Spleen (tissue), 11 donors: ENCODE measurements around the gene HRC. TPM values are rescaled to one million over a fixed set of nuclear protein-coding genes. Genes with fewer than 3 reads are reported as not detected.

Source experiments
- DNase-seq: peaks from one replicate; pipeline ENCODE4 v3.0.0-alpha.2; 2020
- H3K27ac ChIP-seq, 8 donors: fragments of 200-600 bp; sonication (generic) in 7 of 8; 1 replicate in 4 of 8; 2 replicates in 4 of 8; pipeline versions ENCODE4 v1.5.0 to v1.8.0; 2016 to 2021; ENCODE audit warnings: inconsistent platforms in 4 of 8, mild to moderate bottlenecking in 4 of 8, moderate library complexity in 1 of 8
- H3K27me3 ChIP-seq, 7 donors: fragments of 200-600 bp; sonication (generic) in 6 of 7; replicated peaks in 1 of 7; 1 replicate in 4 of 7; 2 replicates in 3 of 7; pipeline versions ENCODE4 v1.5.0 to v1.8.0; 2016 to 2021; ENCODE audit warnings: inconsistent platforms in 3 of 7, mild to moderate bottlenecking in 1 of 7
- H3K36me3 ChIP-seq, 6 donors: fragments of 200-600 bp; sonication (generic) in 5 of 6; 1 replicate in 4 of 6; 2 replicates in 2 of 6; pipeline versions ENCODE4 v1.5.0 to v1.8.0; 2016 to 2021; ENCODE audit warnings: inconsistent platforms in 2 of 6
- H3K4me1 ChIP-seq, 6 donors: fragments of 200-600 bp; sonication (generic) in 5 of 6; 1 replicate in 3 of 6; 2 replicates in 3 of 6; pipeline versions ENCODE4 v1.5.0 to v1.8.0; 2016 to 2021; ENCODE audit warnings: inconsistent platforms in 3 of 6
- H3K4me3 ChIP-seq, 8 donors: fragments of 200-600 bp; sonication (generic) in 7 of 8; 1 replicate in 4 of 8; 2 replicates in 4 of 8; pipeline versions ENCODE4 v1.5.0 to v1.8.0; 2016 to 2021; ENCODE audit warnings: inconsistent platforms in 4 of 8, mild to moderate bottlenecking in 4 of 8, moderate library complexity in 2 of 8
- H3K9me3 ChIP-seq, 8 donors: fragments of 200-600 bp; sonication (generic) in 7 of 8; 1 replicate in 4 of 8; 2 replicates in 4 of 8; pipeline versions ENCODE4 v1.5.0 to v1.8.0; 2016 to 2021; ENCODE audit warnings: inconsistent platforms in 4 of 8
- POLR2A ChIP-seq, 3 donors: fragments of 450-650 bp; IDR thresholded peaks; one replicate each; pipeline ENCODE4 v1.5.1; 2017; ENCODE audit warnings: antibody characterized with exemption in 3 of 3, mild to moderate bottlenecking in 1 of 3
- POLR2AphosphoS5 ChIP-seq, 3 donors: sonication (generic); formaldehyde crosslinking; IDR thresholded peaks; one replicate each; pipeline ENCODE4 v1.5.1; 2017; ENCODE audit warnings: antibody characterized with exemption in 3 of 3
- WGBS, 5 donors: extraction: QIAGEN DNeasy Blood & Tissue Kit in 3 of 5; methylation state at CpG; one replicate each; pipeline versions ENCODE4 v1.1.5 to v1.1.7; 2013 to 2018; 5-methylcytosine and 5-hydroxymethylcytosine counted together
- intact Hi-C: fragments of 100-400 bp; cut with DNase I; formaldehyde crosslinking; loops from one replicate; pipeline ENCODE4 v1.15.0; 2023; ENCODE audit warnings: low total_unique reads
- polyA plus RNA-seq, 3 donors: library from polyadenylated mRNA; stranded (reverse); fragments of 200-250 nt; gene quantifications; one replicate each; pipeline ENCODE4 v1.2.1, GENCODE V29; 2013
- total RNA-seq, 7 donors: library from RNA; depleted of rRNA in 3 of 7; stranded (reverse); fragments of >200 nt in 3 of 7; fragmentation: NEBNext Ultra II Directional in 4 of 7; extraction: Animal tissue kit (Norgen Biotek cat#: 25700) in 4 of 7; gene quantifications; one replicate each; pipeline versions ENCODE4 v1.1.0 to v1.2.1, GENCODE V29; 2016 to 2021
- TF ChIP-seq, protein P1 (sequence below), 11 experiments: fragments of 200-600 bp in 7 of 11; fragments of 450-650 bp in 4 of 11; sonication (generic) in 4 of 11; IDR thresholded peaks in 8 of 11; conservative IDR thresholded peaks in 3 of 11; 1 replicate in 7 of 11; 2 replicates in 4 of 11; pipeline versions ENCODE4 v1.4.0 to v1.8.0; 2016 to 2021; ENCODE audit warnings: antibody characterized with exemption in 11 of 11, inconsistent platforms in 4 of 11, mild to moderate bottlenecking in 1 of 11
- donor health status: healthy with polysubstance abuse.
- donor health status: DM: no; HTN: no; CAD: no; lungs with moderate emphysema.
- donor health status: DM: no; HTN: no; CAD: no.
- donor health status: Bipolar disorder and iron deficiency.
- donor health status: healthy.
- donor health status: DM: no; HTN: no; CAD: no.
- donor health status: DM: yes; HTN: yes; CAD: no.

Gene HRC
- total and polyA plus RNA-seq, 10 donors: 0.07 to 0.47 (median 0.27) TPM; not detected in 5

DNA sequence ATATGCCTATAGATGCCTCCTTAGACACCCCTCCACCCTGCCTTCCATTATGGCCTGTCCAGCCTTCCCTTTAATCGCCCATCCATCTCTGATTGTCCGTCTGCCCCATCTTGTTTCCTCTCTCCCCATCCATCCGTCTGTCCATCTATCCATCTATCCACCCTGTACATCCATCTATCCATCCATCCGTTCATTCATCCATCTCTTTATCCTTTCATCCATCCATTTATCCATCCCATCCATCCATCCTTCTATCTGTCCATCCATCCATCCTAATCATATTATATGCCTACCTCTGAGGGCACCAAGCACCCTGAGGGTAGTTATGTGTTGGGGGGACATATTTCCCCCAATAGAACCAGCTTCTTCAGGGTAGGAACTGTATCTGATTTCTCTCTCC is 25.5 kb upstream of the HRC start:
- Histone ChIP-seq H3K9me3 (peaks cover 0 to 33% (median 27%) of the 10 kb centered on the region in 8 donors), H3K27me3 (no peaks in the 10 kb centered on the region), H3K4me3 (no peak overlapping the region), H3K27ac (no peak overlapping the region), H3K4me1 (no peaks in the 10 kb centered on the region), H3K36me3 (peaks cover 0 to 16% (median 3%) of the 10 kb centered on the region in 6 donors)
- 86 to 99% (median 92%) methylated on average over 4 of the region's 4 CpGs for WGBS, 5 donors
- DNase-seq: no peak
- no peak for TF ChIP-seq POLR2A (IDR thresholded peaks at IDR 0.05)
- TF ChIP-seq POLR2AphosphoS5 (IDR thresholded peaks at IDR 0.05): no peak
- TF ChIP-seq, protein P1, sequence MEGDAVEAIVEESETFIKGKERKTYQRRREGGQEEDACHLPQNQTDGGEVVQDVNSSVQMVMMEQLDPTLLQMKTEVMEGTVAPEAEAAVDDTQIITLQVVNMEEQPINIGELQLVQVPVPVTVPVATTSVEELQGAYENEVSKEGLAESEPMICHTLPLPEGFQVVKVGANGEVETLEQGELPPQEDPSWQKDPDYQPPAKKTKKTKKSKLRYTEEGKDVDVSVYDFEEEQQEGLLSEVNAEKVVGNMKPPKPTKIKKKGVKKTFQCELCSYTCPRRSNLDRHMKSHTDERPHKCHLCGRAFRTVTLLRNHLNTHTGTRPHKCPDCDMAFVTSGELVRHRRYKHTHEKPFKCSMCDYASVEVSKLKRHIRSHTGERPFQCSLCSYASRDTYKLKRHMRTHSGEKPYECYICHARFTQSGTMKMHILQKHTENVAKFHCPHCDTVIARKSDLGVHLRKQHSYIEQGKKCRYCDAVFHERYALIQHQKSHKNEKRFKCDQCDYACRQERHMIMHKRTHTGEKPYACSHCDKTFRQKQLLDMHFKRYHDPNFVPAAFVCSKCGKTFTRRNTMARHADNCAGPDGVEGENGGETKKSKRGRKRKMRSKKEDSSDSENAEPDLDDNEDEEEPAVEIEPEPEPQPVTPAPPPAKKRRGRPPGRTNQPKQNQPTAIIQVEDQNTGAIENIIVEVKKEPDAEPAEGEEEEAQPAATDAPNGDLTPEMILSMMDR (IDR thresholded peaks at IDR 0.05 in 8 of 11, conservative IDR thresholded peaks at IDR 0.05 in 3 of 11): no peak
- intact Hi-C loops: no loop called here

DNA sequence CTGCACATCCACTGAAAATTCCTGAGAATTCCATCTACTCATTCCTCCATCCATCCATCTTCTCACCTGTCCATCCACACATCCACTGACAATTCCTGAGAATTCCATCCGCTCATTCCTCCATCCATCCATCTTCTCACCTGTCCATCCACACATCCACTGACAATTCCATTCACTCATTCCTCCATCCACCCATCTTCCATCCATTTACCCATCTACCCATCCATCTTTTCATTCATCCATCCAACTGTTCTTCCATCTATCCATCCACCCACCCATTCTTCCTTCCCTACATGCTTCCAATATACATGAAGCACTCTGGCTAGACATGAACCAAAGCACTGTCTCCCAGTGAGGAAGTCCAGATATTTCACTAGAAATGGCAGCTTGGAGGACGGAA is 18.0 kb upstream of the HRC start:
- H3K27ac ChIP-seq: no peak overlapping the region
- H3K36me3 ChIP-seq: peaks cover 0 to 54% (median 12%) of the 10 kb centered on the region in 6 donors
- no peak overlapping the region for H3K4me3 ChIP-seq
- H3K4me1 ChIP-seq: no peaks in the 10 kb centered on the region
- TF ChIP-seq, protein P1 (IDR thresholded peaks at IDR 0.05 in 8 of 11, conservative IDR thresholded peaks at IDR 0.05 in 3 of 11): no peak
- TF ChIP-seq POLR2A (IDR thresholded peaks at IDR 0.05): no peak
- TF ChIP-seq POLR2AphosphoS5 (IDR thresholded peaks at IDR 0.05): no peak
- no peaks in the 10 kb centered on the region for H3K9me3 ChIP-seq
- WGBS, 5 donors: 87 to 95% (median 92%) methylated on average over 2 of the region's 2 CpGs
- H3K27me3 ChIP-seq: peaks cover 0 to 12% (median 0%) of the 10 kb centered on the region in 7 donors
- no peak for DNase-seq
- intact Hi-C loops: no loop called here

DNA sequence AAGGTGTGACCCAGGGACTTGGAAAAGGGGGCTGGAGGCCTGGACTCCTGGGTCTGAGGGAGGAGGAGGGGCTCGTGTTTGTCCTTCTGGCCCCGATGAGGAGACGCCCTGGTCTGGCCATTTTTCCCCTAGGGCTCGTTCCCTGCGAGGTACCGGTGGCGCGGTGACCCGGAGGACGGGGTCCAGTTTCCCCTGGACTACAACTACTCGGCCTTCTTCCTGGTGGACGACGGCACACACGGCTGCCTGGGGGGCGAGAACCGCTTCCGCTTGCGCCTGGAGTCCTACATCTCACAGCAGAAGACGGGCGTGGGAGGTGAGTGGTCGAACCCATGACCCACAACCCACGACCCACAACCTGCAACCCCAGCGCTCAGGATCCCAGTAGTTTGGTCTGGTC is 13.2 kb upstream of the HRC start:
- 77 to 94% (median 91%) methylated on average over 8 to 23 of the region's 23 CpGs for WGBS, 5 donors
- Histone ChIP-seq H3K4me3 (no peak overlapping the region), H3K9me3 (no peaks in the 10 kb centered on the region), H3K27me3 (peaks cover 0 to 18% (median 0%) of the 10 kb centered on the region in 7 donors), H3K4me1 (no peaks in the 10 kb centered on the region), H3K27ac (no peak overlapping the region), H3K36me3 (peaks cover 0 to 51% (median 9%) of the 10 kb centered on the region in 6 donors)
- TF ChIP-seq, protein P1 (IDR thresholded peaks at IDR 0.05 in 8 of 11, conservative IDR thresholded peaks at IDR 0.05 in 3 of 11): no peak
- TF ChIP-seq POLR2A (IDR thresholded peaks at IDR 0.05) (no peak), POLR2AphosphoS5 (IDR thresholded peaks at IDR 0.05) (no peak)
- intact Hi-C loops: no loop called here
- DNase-seq: no peak

DNA sequence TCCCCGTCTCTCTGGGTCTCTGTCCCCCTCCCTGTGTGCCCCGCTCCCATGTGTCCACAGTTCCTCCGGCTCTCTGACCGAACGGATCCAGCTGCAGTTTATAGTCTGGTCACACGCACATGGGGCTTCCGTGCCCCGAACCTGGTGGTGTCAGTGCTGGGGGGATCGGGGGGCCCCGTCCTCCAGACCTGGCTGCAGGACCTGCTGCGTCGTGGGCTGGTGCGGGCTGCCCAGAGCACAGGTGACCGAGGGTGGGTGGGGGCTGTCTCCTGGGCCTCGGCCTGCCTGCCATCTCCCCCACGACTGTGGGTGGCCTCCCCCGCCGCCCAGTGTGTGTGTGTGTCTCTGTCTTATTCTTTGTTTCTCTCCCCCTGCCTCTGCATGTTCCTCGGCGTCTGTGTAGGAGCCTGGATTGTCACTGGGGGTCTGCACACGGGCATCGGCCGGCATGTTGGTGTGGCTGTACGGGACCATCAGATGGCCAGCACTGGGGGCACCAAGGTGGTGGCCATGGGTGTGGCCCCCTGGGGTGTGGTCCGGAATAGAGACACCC is 12.7 kb upstream of the HRC start:
- H3K9me3 ChIP-seq: no peaks in the 10 kb centered on the region
- no peak overlapping the region for H3K27ac ChIP-seq
- no peaks in the 10 kb centered on the region for H3K4me1 ChIP-seq
- WGBS, 5 donors: 84 to 97% (median 89%) methylated on average over 16 to 25 of the region's 25 CpGs
- intact Hi-C loops: no loop called here
- no peak overlapping the region for H3K4me3 ChIP-seq
- H3K36me3 ChIP-seq: peaks cover 0 to 46% (median 8%) of the 10 kb centered on the region in 6 donors
- peaks cover 0 to 14% (median 0%) of the 10 kb centered on the region in 7 donors for H3K27me3 ChIP-seq
- DNase-seq: no peak
- TF ChIP-seq, protein P1 (IDR thresholded peaks at IDR 0.05 in 8 of 11, conservative IDR thresholded peaks at IDR 0.05 in 3 of 11): no peak
- TF ChIP-seq POLR2AphosphoS5 (IDR thresholded peaks at IDR 0.05) (no peak), POLR2A (IDR thresholded peaks at IDR 0.05) (no peak)
